ENCODE measurements around the gene GLT1D1.

Gene GLT1D1

GRCh38 chr12:129009833-129010622 is 156.8 kb downstream of the GLT1D1 start:
- no peak for DNase-seq

GRCh38 chr12:129016159-129016558 is 162.9 kb downstream of the GLT1D1 start:
- no peak for DNase-seq

GRCh38 chr12:129025055-129025454 is 171.8 kb downstream of the GLT1D1 start:
- DNase-seq = no peak

GRCh38 chr12:129028844-129029243 is 175.6 kb downstream of the GLT1D1 start:
- no peak for DNase-seq

Measured in activated effector memory CD4-positive, alpha-beta T cell treated with anti-CD3 and anti-CD28 coated beads, Interleukin-2, amount 50 U/mL, for 16 hours (primary cell).